GM21619 (cell line): ENCODE measurements around the gene TRIM8.
"Not testable (repeated sequence)": the region's sequence is repeated elsewhere in the genome, so short reads cannot be mapped to it uniquely, and the experiment has no call there.

Source experiments
- ATAC-seq: cut with Tn5 transposase; IDR thresholded peaks from one replicate; pipeline ENCODE4 v1.9.1; 2021; ENCODE audit not compliant: unreplicated experiment

Gene TRIM8

GRCh38 chr10:102691285-102692066 is 47.2 kb downstream of the TRIM8 start:
- ATAC-seq: no peak

- not testable (repeated sequence) for ATAC-seq
Measured at GRCh38 chr10:102695401-102695800, 51.1 kb downstream of the TRIM8 start.

- no peak for ATAC-seq
Measured at GRCh38 chr10:102696736-102697135, 52.5 kb downstream of the TRIM8 start.

- no peak for ATAC-seq
Measured at GRCh38 chr10:102698894-102699293, 54.6 kb downstream of the TRIM8 start.

- ATAC-seq: no peak
Measured at GRCh38 chr10:102701272-102701671, 57.0 kb downstream of the TRIM8 start.

GRCh38 chr10:102701796-102702195 is 57.5 kb downstream of the TRIM8 start:
- no peak for ATAC-seq

- ATAC-seq: no peak
Measured at GRCh38 chr10:102702742-102703141, 58.5 kb downstream of the TRIM8 start.

- no peak for ATAC-seq
Measured at GRCh38 chr10:102704915-102705314, 60.6 kb downstream of the TRIM8 start.

- ATAC-seq: no peak
Measured at GRCh38 chr10:102705531-102705930, 61.3 kb downstream of the TRIM8 start.
